Gastrocnemius medialis (tissue), 4 donors: ENCODE measurements around the gene CHRM1.

Experiments used
- POLR2A ChIP-seq, 2 donors: fragments of 450-650 bp; IDR thresholded peaks; one replicate each; pipeline ENCODE4 v1.6.1; 2017; ENCODE audit warnings: antibody characterized with exemption in 2 of 2, mild to moderate bottlenecking in 2 of 2, moderate library complexity in 2 of 2
- TF ChIP-seq, protein P1 (sequence below), 5 experiments: fragments of 450-650 bp in 3 of 5; fragments of 200-600 bp in 2 of 5; sonication (generic) in 2 of 5; IDR thresholded peaks in 4 of 5; conservative IDR thresholded peaks in 1 of 5; 1 replicate in 4 of 5; 2 replicates in 1 of 5; pipeline ENCODE4 v1.5.1; 2016 to 2019; ENCODE audit warnings: antibody characterized with exemption in 5 of 5, mild to moderate bottlenecking in 3 of 5, moderate library complexity in 3 of 5

DNA sequence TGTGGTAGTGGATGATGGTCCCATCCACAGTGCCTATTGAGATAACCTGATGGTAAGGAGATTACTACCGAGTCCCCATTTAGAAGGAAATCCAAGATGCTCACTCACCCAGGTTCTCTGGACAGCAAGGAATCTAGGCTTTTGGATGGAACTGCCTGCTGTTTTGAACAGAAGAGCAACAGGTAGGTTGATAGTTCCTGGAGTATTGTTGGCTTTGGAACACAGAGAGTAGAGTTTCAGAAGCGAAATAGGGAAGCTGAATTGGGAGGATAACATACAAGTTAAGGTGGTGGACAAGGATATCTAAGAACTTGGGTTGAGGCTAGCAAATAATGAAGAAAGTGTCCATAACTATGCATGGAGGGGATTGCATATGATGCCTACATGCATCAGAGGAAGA lies 36.0 kb upstream of the CHRM1 start:
- TF ChIP-seq POLR2A (IDR thresholded peaks at IDR 0.05): no peak
- TF ChIP-seq, protein P1, sequence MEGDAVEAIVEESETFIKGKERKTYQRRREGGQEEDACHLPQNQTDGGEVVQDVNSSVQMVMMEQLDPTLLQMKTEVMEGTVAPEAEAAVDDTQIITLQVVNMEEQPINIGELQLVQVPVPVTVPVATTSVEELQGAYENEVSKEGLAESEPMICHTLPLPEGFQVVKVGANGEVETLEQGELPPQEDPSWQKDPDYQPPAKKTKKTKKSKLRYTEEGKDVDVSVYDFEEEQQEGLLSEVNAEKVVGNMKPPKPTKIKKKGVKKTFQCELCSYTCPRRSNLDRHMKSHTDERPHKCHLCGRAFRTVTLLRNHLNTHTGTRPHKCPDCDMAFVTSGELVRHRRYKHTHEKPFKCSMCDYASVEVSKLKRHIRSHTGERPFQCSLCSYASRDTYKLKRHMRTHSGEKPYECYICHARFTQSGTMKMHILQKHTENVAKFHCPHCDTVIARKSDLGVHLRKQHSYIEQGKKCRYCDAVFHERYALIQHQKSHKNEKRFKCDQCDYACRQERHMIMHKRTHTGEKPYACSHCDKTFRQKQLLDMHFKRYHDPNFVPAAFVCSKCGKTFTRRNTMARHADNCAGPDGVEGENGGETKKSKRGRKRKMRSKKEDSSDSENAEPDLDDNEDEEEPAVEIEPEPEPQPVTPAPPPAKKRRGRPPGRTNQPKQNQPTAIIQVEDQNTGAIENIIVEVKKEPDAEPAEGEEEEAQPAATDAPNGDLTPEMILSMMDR (IDR thresholded peaks at IDR 0.05 in 4 of 5, conservative IDR thresholded peaks at IDR 0.05 in 1 of 5): no peak
